ENCODE data around the gene HTR5A.

HTR5A gene

DNA sequence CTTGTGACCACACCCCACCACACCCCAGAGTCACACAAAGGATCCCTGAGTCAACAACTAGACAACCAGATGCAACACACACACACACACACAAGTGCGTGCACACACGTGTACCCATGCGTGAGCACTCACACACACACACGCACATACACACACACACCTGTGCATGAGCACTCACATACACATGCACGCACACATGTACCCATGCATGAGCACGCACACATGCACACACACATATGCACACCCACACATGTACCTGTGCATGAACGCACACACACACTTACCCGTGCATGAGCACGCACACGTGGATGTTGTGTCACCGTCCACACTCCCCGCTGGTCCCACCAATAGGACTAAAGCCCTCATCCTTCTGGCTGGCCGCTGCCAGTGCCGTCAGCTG, 60.4 kb downstream of the HTR5A start:
- Histone ChIP-seq H3K9ac (no peak overlapping the region), H3K27ac (no peak overlapping the region), H3K4me3 (ENCODE audit: low read depth, low read length) (no peak overlapping the region), H3K36me3 (ENCODE audit: control insufficient read depth, insufficient read depth, low read length) (no peaks in the 10 kb centered on the region), H3K79me2 (no peaks in the 10 kb centered on the region), H3K9me3 (ENCODE audit: control insufficient read depth, low read length) (no peaks in the 10 kb centered on the region), H3K27me3 (ENCODE audit: control insufficient read depth, insufficient read depth, low read length) (no peaks in the 10 kb centered on the region), H3K4me2 (ENCODE audit: low read length) (no peak overlapping the region), H2AFZ (no peak overlapping the region), H3K4me1 (no peaks in the 10 kb centered on the region)
- TF ChIP-seq CTCF (IDR thresholded peaks at IDR 0.05) = no peak

GRCh38 chr7:155131090-155131489, 61.0 kb downstream of the HTR5A start:
- Histone ChIP-seq H3K27me3 (ENCODE audit: control insufficient read depth, insufficient read depth, low read length) (no peaks in the 10 kb centered on the region), H3K9me3 (ENCODE audit: control insufficient read depth, low read length) (no peaks in the 10 kb centered on the region), H3K27ac (no peak overlapping the region)

DNA sequence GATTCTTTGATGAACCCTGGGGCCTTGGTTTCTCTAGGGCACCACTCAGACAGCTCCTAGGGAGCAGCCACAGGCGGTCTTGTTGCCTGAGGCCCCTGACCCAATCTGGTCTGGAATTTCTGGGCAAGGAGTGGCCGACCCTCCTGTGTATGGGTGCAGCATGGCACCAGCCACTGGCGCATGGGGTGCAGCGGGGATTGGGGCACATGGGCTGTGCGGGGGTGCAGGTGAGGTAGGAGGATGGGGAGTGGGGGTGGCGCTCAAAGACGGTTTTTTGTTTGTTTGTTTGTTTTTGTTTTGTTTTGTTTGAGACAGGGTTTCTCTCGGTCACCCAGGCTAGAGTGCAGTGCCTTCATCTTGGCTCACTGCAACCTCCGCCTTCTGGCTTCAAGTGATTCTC, 62.3 kb downstream of the HTR5A start:
- H3K9ac ChIP-seq = no peak overlapping the region
- no peak overlapping the region for H3K4me3 ChIP-seq (ENCODE audit: low read depth, low read length)
- no peak overlapping the region for H3K4me2 ChIP-seq (ENCODE audit: low read length)
- no peak overlapping the region for H2AFZ ChIP-seq
- no peaks in the 10 kb centered on the region for H3K79me2 ChIP-seq
- TF ChIP-seq CTCF (IDR thresholded peaks at IDR 0.05) = no peak
- no peaks in the 10 kb centered on the region for H3K4me1 ChIP-seq
- no peak overlapping the region for H3K27ac ChIP-seq
- no peaks in the 10 kb centered on the region for H3K27me3 ChIP-seq (ENCODE audit: control insufficient read depth, insufficient read depth, low read length)
- no peaks in the 10 kb centered on the region for H3K9me3 ChIP-seq (ENCODE audit: control insufficient read depth, low read length)
- H3K36me3 ChIP-seq (ENCODE audit: control insufficient read depth, insufficient read depth, low read length) = no peaks in the 10 kb centered on the region

More at GRCh38 chr7:155131090-155131489, 61.0 kb downstream of the HTR5A start:
- Histone ChIP-seq H3K36me3 (ENCODE audit: control insufficient read depth, insufficient read depth, low read length) (no peaks in the 10 kb centered on the region), H3K4me3 (ENCODE audit: low read depth, low read length) (no peak overlapping the region), H2AFZ (no peak overlapping the region), H3K79me2 (no peaks in the 10 kb centered on the region), H3K4me2 (ENCODE audit: low read length) (no peak overlapping the region), H3K9ac (no peak overlapping the region), H3K4me1 (no peaks in the 10 kb centered on the region)
- no peak for TF ChIP-seq CTCF (IDR thresholded peaks at IDR 0.05)

DNA sequence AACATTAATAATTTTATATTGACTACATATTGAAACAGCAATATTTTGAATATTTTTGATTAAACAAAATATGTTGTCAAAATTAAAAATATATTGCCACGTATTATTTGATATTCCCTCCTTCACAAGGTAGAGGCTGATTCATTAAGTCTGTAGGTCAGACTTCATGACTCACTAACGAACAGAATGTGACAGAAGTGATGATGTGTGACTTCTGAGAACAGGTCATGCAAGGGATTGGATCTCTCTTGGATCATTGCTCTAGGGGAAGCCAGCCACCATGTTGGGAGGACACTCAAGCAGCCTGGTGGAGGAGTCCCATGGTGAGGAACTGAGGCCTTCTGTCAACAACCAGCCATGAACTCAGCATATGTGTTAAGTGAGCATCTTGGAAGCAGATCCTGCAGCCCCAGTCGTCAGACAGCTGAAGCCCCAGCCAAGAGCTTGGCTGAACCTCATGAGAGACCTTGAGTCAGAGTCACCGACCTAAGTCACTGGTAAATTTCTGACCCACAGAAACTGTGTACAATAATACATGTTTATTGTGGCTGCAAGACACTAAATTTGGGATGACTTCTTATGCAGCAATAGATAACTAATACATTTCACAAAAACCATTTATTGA, 66.6 kb downstream of the HTR5A start:
- H3K79me2 ChIP-seq = no peaks in the 10 kb centered on the region
- H3K4me1 ChIP-seq = no peaks in the 10 kb centered on the region
- no peak overlapping the region for H3K9ac ChIP-seq
- no peaks in the 10 kb centered on the region for H3K9me3 ChIP-seq (ENCODE audit: control insufficient read depth, low read length)
- H3K4me3 ChIP-seq (ENCODE audit: low read depth, low read length) = no peak overlapping the region
- no peak overlapping the region for H3K4me2 ChIP-seq (ENCODE audit: low read length)
- H2AFZ ChIP-seq = no peak overlapping the region
- TF ChIP-seq CTCF (IDR thresholded peaks at IDR 0.05) = no peak
- no peak overlapping the region for H3K27ac ChIP-seq
- no peaks in the 10 kb centered on the region for H3K36me3 ChIP-seq (ENCODE audit: control insufficient read depth, insufficient read depth, low read length)
- no peaks in the 10 kb centered on the region for H3K27me3 ChIP-seq (ENCODE audit: control insufficient read depth, insufficient read depth, low read length)
